ENCODE data around the gene RAPGEF6. TPM values are rescaled to one million over a fixed set of nuclear protein-coding genes. Genes with fewer than 3 reads are reported as not detected.

Gene RAPGEF6, protein sequence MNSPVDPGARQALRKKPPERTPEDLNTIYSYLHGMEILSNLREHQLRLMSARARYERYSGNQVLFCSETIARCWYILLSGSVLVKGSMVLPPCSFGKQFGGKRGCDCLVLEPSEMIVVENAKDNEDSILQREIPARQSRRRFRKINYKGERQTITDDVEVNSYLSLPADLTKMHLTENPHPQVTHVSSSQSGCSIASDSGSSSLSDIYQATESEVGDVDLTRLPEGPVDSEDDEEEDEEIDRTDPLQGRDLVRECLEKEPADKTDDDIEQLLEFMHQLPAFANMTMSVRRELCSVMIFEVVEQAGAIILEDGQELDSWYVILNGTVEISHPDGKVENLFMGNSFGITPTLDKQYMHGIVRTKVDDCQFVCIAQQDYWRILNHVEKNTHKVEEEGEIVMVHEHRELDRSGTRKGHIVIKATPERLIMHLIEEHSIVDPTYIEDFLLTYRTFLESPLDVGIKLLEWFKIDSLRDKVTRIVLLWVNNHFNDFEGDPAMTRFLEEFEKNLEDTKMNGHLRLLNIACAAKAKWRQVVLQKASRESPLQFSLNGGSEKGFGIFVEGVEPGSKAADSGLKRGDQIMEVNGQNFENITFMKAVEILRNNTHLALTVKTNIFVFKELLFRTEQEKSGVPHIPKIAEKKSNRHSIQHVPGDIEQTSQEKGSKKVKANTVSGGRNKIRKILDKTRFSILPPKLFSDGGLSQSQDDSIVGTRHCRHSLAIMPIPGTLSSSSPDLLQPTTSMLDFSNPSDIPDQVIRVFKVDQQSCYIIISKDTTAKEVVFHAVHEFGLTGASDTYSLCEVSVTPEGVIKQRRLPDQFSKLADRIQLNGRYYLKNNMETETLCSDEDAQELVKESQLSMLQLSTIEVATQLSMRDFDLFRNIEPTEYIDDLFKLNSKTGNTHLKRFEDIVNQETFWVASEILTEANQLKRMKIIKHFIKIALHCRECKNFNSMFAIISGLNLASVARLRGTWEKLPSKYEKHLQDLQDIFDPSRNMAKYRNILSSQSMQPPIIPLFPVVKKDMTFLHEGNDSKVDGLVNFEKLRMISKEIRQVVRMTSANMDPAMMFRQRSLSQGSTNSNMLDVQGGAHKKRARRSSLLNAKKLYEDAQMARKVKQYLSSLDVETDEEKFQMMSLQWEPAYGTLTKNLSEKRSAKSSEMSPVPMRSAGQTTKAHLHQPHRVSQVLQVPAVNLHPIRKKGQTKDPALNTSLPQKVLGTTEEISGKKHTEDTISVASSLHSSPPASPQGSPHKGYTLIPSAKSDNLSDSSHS (N-terminal part only)
- 14.1 and 17.3 TPM in 2 replicates for total RNA-seq

DNA sequence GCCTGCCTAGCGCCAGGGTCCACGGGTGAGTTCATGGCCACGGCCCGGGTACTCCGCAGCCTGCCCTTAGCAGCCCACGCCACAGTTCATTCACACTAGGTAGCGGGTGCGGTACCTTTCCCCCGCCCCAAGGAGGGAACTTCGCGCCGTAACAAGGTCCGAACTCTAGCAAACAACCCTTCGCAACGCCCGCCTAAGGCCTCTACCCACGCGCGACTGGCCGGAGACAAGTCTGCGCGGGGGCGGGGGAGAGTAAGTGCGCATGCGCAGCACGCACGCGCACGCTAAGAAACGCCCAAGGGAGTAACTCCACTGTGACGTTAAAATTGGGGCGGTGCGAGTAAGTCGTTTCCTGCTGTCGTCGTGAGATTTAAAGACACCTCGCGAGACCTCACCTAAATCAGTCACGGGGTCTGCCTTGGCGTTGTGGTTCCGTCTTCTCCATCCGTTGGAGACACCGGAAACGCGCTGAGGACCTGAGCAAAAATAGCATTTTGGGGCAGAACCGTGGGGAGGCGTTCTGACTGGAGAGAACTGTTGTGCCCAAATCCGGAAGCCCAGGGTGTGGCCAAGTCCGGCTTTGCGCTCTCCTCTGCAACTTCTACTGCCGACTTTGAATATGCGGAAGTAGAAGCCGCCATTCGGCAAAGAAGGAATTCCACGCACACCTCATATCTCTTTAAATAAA is at the start of gene RAPGEF6:
Gene RAPGEF6 (minus strand): TSS at position 234 of the 688 bp plus-strand sequence. CDS start 199 bp downstream, at position 35.

Other genes with a start within 250 kb of the RAPGEF6 start
- 32.4 and 74.7 TPM in 2 replicates for gene FNIP1, start 161.8 kb upstream of the RAPGEF6 start, total RNA-seq